Kidney epithelial cell (primary cell): ENCODE measurements around the gene RFPL4A. TPM values are rescaled to one million over a fixed set of nuclear protein-coding genes. Genes with fewer than 3 reads are reported as not detected.
"Not testable (repeated sequence)": the region's sequence is repeated elsewhere in the genome, so short reads cannot be mapped to it uniquely, and the experiment has no call there.

Experiments
- DNase-seq: peaks from one replicate; pipeline ENCODE4 v3.0.0-alpha.2; 2010; ENCODE audit warnings: low read depth
- H3K27me3 ChIP-seq: 2 replicates; pipeline ENCODE4 v1.6.0; 2011; ENCODE audit warnings: low read length; ENCODE audit not compliant: control insufficient read depth, insufficient read depth
- H3K36me3 ChIP-seq: 2 replicates; pipeline ENCODE4 v1.5.1; 2011; ENCODE audit warnings: low read length; ENCODE audit not compliant: control insufficient read depth, insufficient read depth
- H3K4me3 ChIP-seq: 2 replicates; pipeline ENCODE4 v1.5.1; 2011; ENCODE audit warnings: low read depth, mild to moderate bottlenecking, control low read depth, low read length
- total RNA-seq: library from RNA; depleted of rRNA; stranded (reverse); fragments of >200 nt; gene quantifications from 2 replicates; pipeline ENCODE4 v1.2.3, GENCODE V29; 2015
- TF ChIP-seq, protein P1 (sequence below): IDR thresholded peaks from 2 replicates; pipeline ENCODE4 v1.5.1; 2011; ENCODE audit warnings: mild to moderate bottlenecking, moderate library complexity, low read length, control low read depth, inconsistent platforms; ENCODE audit not compliant: insufficient read depth, poor library complexity, severe bottlenecking

Gene RFPL4A
- total RNA-seq, 1 donor from 2014 or later, result not detected

DNA sequence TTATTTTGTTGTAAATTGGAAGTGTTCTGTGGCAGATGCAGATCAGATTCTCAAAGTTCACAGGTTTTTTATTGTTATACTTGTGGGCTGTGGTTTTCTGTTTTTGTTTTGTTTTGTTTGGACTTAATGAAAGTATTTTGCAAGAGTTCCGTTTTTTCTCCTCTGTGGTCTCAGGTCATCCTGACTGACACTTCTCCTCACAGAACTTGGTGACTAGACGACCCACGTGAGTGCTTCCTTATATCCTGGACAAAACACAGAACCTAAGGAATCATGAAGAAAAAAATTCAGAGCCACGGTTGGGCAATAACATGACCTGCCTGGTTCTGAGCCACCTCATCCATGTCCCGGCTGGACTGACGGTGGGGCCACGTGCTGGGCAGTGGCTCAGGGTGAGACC is 7.6 kb downstream of the RFPL4A start:
- TF ChIP-seq, protein P1, sequence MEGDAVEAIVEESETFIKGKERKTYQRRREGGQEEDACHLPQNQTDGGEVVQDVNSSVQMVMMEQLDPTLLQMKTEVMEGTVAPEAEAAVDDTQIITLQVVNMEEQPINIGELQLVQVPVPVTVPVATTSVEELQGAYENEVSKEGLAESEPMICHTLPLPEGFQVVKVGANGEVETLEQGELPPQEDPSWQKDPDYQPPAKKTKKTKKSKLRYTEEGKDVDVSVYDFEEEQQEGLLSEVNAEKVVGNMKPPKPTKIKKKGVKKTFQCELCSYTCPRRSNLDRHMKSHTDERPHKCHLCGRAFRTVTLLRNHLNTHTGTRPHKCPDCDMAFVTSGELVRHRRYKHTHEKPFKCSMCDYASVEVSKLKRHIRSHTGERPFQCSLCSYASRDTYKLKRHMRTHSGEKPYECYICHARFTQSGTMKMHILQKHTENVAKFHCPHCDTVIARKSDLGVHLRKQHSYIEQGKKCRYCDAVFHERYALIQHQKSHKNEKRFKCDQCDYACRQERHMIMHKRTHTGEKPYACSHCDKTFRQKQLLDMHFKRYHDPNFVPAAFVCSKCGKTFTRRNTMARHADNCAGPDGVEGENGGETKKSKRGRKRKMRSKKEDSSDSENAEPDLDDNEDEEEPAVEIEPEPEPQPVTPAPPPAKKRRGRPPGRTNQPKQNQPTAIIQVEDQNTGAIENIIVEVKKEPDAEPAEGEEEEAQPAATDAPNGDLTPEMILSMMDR, result no peak
- DNase-seq, result no peak
- Histone ChIP-seq H3K27me3 (no peaks in the 10 kb centered on the region), H3K36me3 (no peaks in the 10 kb centered on the region), H3K4me3 (no peak overlapping the region)

DNA sequence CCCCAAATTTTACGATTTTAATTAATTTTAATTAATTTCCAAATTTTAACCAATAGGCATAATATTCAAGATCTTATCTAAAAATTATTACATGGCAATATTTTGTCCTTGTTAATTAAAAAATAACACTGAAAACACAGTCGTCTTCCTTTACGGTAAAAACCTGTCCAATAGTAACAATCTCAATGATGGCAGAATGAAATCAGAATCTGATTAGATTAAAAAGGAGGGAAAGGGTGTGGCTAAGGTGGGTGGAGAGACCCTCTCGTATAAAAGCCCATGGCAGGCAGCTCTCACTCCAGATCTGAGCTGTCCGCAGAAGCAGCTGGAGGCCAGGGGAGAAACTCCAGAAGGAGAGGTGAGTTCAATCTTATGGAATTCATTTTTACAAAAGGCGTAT is 9.9 kb downstream of the RFPL4A start, which contains the start of gene RFPL4AL1:
Gene RFPL4AL1, plus strand, starts transcription at position 301 of the 400 bp plus-strand sequence. CDS start 2,687 bp downstream, outside the sequence.
- H3K4me3 ChIP-seq, H3K36me3 ChIP-seq, H3K27me3 ChIP-seq, DNase-seq: not testable (repeated sequence)

DNA sequence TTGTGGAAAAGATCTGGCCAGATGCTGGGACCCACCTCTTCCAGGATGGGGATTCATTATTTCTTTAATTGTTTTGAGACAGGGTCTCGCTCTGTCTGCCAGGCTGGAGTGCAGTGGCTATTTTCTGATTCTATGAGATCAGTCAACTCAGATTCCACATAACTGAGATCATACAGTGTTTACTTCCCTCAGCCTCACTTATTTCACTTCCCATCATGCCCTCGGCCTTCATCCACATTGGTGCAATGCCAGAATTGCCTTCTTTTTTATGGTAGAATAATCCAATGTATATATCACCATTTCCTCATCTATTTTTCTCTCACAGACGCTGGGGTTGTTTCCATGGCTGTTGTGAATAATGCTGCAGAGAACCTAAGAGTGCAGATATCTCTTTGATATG is 10.7 kb downstream of the RFPL4A start:
- not testable (repeated sequence) for H3K36me3 ChIP-seq, H3K27me3 ChIP-seq, H3K4me3 ChIP-seq, DNase-seq

- TF ChIP-seq, protein P1, result no peak
- DNase-seq, result no peak
- H3K4me3 ChIP-seq, result no peak overlapping the region
Observed at GRCh38 chr19:55777528-55777927, 18.6 kb downstream of the RFPL4A start.

GRCh38 chr19:55778331-55778730 is 19.4 kb downstream of the RFPL4A start:
- Histone ChIP-seq H3K27me3 (no peaks in the 10 kb centered on the region), H3K4me3 (no peak overlapping the region), H3K36me3 (no peaks in the 10 kb centered on the region)
- no peak for DNase-seq
- TF ChIP-seq, protein P1, result no peak

More at GRCh38 chr19:55777528-55777927, 18.6 kb downstream of the RFPL4A start:
- Histone ChIP-seq H3K36me3 (no peaks in the 10 kb centered on the region), H3K27me3 (no peaks in the 10 kb centered on the region)

- H3K36me3 ChIP-seq, result no peaks in the 10 kb centered on the region
- no peak overlapping the region for H3K4me3 ChIP-seq
- no peak for DNase-seq
- no peaks in the 10 kb centered on the region for H3K27me3 ChIP-seq
- TF ChIP-seq, protein P1, result no peak
Observed at GRCh38 chr19:55781112-55781511, 22.2 kb downstream of the RFPL4A start.

DNA sequence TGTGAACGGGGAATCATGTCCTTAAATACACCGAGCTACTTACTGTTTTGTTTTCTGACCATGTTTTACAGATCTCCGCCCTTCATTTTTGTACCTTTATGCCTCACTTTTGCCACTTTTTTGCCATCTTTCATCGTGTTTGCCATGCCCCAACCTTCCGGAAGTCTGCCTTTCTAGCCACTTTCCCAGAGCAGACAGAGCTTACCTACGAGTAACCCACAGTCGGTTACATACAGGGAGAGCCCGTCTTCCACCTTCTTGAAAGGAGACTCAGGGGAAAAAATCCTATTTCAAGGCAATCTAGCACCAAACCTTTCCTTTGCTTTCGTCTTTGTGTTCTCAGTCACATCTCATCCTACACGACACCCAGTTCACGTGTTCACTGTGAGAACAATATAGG is 36.1 kb downstream of the RFPL4A start:
- H3K27me3 ChIP-seq, result no peaks in the 10 kb centered on the region
- H3K36me3 ChIP-seq, result no peaks in the 10 kb centered on the region
- TF ChIP-seq, protein P1, result no peak
- no peak for DNase-seq
- no peak overlapping the region for H3K4me3 ChIP-seq
